ENCODE results near the gene SRXN1. TPM values are rescaled to one million over a fixed set of nuclear protein-coding genes. Genes with fewer than 3 reads are reported as not detected.

SRXN1 gene
- total and polyA plus RNA-seq, 9 of the 15 experiments (the other 6 are each of a cell fraction or from before 2014, with no cell fraction given), result 6.8 to 36.4 (median 21.6) TPM

DNA sequence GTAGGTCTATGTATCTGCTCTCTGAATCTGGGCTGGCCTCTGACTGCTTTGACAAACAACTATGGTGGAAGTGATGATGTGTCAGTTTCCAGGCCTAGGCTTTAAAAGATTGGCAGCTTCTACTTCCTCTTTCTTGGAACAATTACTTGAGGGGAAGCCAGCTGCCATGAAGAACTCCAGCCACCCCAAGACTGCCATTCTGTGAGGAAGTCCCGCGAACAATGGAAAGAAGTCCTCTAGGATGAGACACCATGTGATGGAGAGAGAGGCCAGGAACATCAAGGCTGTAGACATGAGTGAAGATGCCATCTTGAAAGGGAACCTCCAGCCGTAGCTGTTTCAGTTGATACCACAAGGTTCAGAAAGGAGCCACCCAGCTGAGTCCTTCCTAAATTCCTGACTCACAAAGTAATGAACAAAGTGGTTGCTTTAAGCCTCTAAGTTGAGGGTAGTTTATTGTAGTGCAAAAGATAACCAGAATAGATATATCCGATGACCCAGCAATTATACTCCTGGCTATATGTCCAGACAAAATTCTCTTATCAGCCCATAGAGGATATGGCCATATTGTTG, 27.6 kb downstream of the SRXN1 start (continued):
- TF ChIP-seq ZSCAN32 (CRISPR knock-in tag; IDR thresholded peaks at IDR 0.05) (no peak), MTA2 (IDR thresholded peaks at IDR 0.05; ENCODE audit: low read depth) (no peak), SETDB1 (IDR thresholded peaks at IDR 0.05; ENCODE audit: low read length) (no peak), CTBP1 (IDR thresholded peaks at IDR 0.05; ENCODE audit: borderline replicate concordance) (peak; percentile 54; the same call in 1 of the 2 replicates), CBFA2T2 (conservative IDR thresholded peaks at IDR 0.05) (peak; percentile 9), THRAP3 (IDR thresholded peaks at IDR 0.05; ENCODE audit: borderline replicate concordance) (no peak), XRCC4 (IDR thresholded peaks at IDR 0.05; ENCODE audit: extremely low read depth, insufficient read depth, insufficient read length) (no peak), ZKSCAN8 (CRISPR knock-in tag; IDR thresholded peaks at IDR 0.05) (0 out of 2 replicates have a peak, but pooled peaks have one; percentile 32), ZBED1 (IDR thresholded peaks at IDR 0.05) (no peak), MEIS2 (IDR thresholded peaks at IDR 0.05; ENCODE audit: partially characterized antibody) (peak; percentile 88), C11orf30 (IDR thresholded peaks at IDR 0.05; ENCODE audit: low read depth) (peak; percentile 72; the same call in 1 of the 2 replicates), YY1 (IDR thresholded peaks at IDR 0.05; ENCODE audit: borderline replicate concordance in 1 of 3, control insufficient read depth in 1 of 3, extremely low read depth in 1 of 3, insufficient read depth in 3 of 3, insufficient read length in 1 of 3, insufficient replicate concordance in 2 of 3, low read depth in 1 of 3, low read length in 2 of 3) (peak in 1 of 3 experiments; percentile 71)
- TF ChIP-seq, protein P1, sequence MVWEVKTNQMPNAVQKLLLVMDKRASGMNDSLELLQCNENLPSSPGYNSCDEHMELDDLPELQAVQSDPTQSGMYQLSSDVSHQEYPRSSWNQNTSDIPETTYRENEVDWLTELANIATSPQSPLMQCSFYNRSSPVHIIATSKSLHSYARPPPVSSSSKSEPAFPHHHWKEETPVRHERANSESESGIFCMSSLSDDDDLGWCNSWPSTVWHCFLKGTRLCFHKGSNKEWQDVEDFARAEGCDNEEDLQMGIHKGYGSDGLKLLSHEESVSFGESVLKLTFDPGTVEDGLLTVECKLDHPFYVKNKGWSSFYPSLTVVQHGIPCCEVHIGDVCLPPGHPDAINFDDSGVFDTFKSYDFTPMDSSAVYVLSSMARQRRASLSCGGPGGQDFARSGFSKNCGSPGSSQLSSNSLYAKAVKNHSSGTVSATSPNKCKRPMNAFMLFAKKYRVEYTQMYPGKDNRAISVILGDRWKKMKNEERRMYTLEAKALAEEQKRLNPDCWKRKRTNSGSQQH (CRISPR knock-in tag; IDR thresholded peaks at IDR 0.05), result no peak
- TF ChIP-seq, protein P2, sequence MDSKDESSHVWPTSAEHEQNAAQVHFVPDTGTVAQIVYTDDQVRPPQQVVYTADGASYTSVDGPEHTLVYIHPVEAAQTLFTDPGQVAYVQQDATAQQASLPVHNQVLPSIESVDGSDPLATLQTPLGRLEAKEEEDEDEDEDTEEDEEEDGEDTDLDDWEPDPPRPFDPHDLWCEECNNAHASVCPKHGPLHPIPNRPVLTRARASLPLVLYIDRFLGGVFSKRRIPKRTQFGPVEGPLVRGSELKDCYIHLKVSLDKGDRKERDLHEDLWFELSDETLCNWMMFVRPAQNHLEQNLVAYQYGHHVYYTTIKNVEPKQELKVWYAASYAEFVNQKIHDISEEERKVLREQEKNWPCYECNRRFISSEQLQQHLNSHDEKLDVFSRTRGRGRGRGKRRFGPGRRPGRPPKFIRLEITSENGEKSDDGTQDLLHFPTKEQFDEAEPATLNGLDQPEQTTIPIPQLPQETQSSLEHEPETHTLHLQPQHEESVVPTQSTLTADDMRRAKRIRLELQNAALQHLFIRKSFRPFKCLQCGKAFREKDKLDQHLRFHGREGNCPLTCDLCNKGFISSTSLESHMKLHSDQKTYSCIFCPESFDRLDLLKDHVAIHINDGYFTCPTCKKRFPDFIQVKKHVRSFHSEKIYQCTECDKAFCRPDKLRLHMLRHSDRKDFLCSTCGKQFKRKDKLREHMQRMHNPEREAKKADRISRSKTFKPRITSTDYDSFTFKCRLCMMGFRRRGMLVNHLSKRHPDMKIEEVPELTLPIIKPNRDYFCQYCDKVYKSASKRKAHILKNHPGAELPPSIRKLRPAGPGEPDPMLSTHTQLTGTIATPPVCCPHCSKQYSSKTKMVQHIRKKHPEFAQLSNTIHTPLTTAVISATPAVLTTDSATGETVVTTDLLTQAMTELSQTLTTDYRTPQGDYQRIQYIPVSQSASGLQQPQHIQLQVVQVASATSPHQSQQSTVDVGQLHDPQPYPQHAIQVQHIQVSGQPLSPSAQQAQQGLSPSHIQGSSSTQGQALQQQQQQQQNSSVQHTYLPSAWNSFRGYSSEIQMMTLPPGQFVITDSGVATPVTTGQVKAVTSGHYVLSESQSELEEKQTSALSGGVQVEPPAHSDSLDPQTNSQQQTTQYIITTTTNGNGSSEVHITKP (IDR thresholded peaks at IDR 0.05; ENCODE audit: partially characterized antibody), result no peak
- TF ChIP-seq, protein P3, sequence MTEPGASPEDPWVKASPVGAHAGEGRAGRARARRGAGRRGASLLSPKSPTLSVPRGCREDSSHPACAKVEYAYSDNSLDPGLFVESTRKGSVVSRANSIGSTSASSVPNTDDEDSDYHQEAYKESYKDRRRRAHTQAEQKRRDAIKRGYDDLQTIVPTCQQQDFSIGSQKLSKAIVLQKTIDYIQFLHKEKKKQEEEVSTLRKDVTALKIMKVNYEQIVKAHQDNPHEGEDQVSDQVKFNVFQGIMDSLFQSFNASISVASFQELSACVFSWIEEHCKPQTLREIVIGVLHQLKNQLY (CRISPR knock-in tag; conservative IDR thresholded peaks at IDR 0.05), result no peak
- TF ChIP-seq, protein P4, sequence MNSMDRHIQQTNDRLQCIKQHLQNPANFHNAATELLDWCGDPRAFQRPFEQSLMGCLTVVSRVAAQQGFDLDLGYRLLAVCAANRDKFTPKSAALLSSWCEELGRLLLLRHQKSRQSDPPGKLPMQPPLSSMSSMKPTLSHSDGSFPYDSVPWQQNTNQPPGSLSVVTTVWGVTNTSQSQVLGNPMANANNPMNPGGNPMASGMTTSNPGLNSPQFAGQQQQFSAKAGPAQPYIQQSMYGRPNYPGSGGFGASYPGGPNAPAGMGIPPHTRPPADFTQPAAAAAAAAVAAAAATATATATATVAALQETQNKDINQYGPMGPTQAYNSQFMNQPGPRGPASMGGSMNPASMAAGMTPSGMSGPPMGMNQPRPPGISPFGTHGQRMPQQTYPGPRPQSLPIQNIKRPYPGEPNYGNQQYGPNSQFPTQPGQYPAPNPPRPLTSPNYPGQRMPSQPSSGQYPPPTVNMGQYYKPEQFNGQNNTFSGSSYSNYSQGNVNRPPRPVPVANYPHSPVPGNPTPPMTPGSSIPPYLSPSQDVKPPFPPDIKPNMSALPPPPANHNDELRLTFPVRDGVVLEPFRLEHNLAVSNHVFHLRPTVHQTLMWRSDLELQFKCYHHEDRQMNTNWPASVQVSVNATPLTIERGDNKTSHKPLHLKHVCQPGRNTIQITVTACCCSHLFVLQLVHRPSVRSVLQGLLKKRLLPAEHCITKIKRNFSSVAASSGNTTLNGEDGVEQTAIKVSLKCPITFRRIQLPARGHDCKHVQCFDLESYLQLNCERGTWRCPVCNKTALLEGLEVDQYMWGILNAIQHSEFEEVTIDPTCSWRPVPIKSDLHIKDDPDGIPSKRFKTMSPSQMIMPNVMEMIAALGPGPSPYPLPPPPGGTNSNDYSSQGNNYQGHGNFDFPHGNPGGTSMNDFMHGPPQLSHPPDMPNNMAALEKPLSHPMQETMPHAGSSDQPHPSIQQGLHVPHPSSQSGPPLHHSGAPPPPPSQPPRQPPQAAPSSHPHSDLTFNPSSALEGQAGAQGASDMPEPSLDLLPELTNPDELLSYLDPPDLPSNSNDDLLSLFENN (IDR thresholded peaks at IDR 0.05; ENCODE audit: low read depth in 2 of 2, low read length in 2 of 2), result no peak
- TF ChIP-seq, protein P5, sequence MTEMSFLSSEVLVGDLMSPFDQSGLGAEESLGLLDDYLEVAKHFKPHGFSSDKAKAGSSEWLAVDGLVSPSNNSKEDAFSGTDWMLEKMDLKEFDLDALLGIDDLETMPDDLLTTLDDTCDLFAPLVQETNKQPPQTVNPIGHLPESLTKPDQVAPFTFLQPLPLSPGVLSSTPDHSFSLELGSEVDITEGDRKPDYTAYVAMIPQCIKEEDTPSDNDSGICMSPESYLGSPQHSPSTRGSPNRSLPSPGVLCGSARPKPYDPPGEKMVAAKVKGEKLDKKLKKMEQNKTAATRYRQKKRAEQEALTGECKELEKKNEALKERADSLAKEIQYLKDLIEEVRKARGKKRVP (CRISPR knock-in tag; IDR thresholded peaks at IDR 0.05), result no peak

Data from K562 (cell line).